HG03064 (cell line): Measurements from ENCODE around the gene ZNF525.
"Not testable (repeated sequence)": the region's sequence is repeated elsewhere in the genome, so short reads cannot be mapped to it uniquely, and the experiment has no call there.

Source experiments
- ATAC-seq: cut with Tn5 transposase; IDR thresholded peaks from one replicate; pipeline ENCODE4 v1.9.1; 2021; ENCODE audit warnings: low read depth; ENCODE audit not compliant: unreplicated experiment

Gene ZNF525

GRCh38 chr19:53394974-53395839 is 29.7 kb downstream of the ZNF525 start, which contains the start of gene ZNF765:
ZNF765 (plus strand) TSS chr19:53395149; CDS start chr19:53398016, 2,867 bp downstream.
- peak; percentile 70 for ATAC-seq

- ATAC-seq, result not testable (repeated sequence)
Observed at GRCh38 chr19:53395840-53396524, 30.5 kb downstream of the ZNF525 start.

- no peak for ATAC-seq
Observed at GRCh38 chr19:53396525-53396868, 31.0 kb downstream of the ZNF525 start.

- not testable (repeated sequence) for ATAC-seq
Observed at GRCh38 chr19:53397918-53398317, 32.4 kb downstream of the ZNF525 start.

- no peak for ATAC-seq
Observed at GRCh38 chr19:53409505-53410204, 44.1 kb downstream of the ZNF525 start.

GRCh38 chr19:53420520-53421315 is 55.2 kb downstream of the ZNF525 start:
- ATAC-seq, result not testable (repeated sequence)

GRCh38 chr19:53422551-53422950 is 57.0 kb downstream of the ZNF525 start:
- no peak for ATAC-seq

GRCh38 chr19:53423074-53423473 is 57.6 kb downstream of the ZNF525 start:
- ATAC-seq, result not testable (repeated sequence)

- ATAC-seq, result not testable (repeated sequence)
Observed at GRCh38 chr19:53423680-53424079, 58.2 kb downstream of the ZNF525 start.

GRCh38 chr19:53424968-53425597 is 59.6 kb downstream of the ZNF525 start:
- ATAC-seq, result no peak

- ATAC-seq, result peak; percentile 92
Observed at GRCh38 chr19:53431399-53432087, 66.0 kb downstream of the ZNF525 start, which contains the start of gene ZNF761. ZNF761 (plus strand) TSS chr19:53431984; CDS start chr19:53447269, 15,285 bp downstream.

GRCh38 chr19:53432088-53432661 is 66.7 kb downstream of the ZNF525 start:
- ATAC-seq, result peak; percentile 23
